ENCODE data around the gene SHBG.

SHBG gene

DNA sequence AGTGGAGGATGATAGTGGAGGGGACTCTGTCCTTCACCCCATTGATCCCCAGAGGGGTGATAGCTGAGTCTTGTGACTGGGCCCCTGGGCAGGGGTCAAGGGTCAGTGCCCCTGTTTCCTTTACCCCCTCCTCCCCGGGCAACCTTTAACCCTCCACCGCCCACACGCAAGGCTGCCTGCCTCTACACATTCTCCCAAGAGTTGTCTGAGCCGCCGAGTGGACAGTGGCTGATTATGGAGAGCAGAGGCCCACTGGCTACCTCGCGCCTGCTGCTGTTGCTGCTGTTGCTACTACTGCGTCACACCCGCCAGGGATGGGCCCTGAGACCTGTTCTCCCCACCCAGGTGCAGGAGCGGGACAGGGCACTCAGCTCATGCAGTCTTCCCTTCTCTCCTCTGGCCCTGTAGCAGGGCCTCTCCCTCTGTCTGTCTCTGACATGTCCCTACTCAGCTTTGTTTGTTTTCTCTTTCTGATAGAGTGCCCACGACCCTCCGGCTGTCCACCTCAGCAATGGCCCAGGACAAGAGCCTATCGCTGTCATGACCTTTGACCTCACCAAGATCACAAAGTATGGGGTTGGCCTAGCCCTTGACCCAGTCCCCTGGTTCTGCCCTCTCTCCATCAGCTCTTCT is at the start of gene SHBG:
Gene SHBG, plus strand, starts transcription at position 197 of the 633 bp plus-strand sequence. Its CDS starts 38 bp downstream, at position 235.
- TF ChIP-seq, protein P1, sequence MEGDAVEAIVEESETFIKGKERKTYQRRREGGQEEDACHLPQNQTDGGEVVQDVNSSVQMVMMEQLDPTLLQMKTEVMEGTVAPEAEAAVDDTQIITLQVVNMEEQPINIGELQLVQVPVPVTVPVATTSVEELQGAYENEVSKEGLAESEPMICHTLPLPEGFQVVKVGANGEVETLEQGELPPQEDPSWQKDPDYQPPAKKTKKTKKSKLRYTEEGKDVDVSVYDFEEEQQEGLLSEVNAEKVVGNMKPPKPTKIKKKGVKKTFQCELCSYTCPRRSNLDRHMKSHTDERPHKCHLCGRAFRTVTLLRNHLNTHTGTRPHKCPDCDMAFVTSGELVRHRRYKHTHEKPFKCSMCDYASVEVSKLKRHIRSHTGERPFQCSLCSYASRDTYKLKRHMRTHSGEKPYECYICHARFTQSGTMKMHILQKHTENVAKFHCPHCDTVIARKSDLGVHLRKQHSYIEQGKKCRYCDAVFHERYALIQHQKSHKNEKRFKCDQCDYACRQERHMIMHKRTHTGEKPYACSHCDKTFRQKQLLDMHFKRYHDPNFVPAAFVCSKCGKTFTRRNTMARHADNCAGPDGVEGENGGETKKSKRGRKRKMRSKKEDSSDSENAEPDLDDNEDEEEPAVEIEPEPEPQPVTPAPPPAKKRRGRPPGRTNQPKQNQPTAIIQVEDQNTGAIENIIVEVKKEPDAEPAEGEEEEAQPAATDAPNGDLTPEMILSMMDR (IDR thresholded peaks at IDR 0.05; ENCODE audit: insufficient read depth, missing control alignments), result no peak
- FAIRE-seq, result no peak
- no peak for DNase-seq (ENCODE audit: insufficient read length, low spot score)

DNA sequence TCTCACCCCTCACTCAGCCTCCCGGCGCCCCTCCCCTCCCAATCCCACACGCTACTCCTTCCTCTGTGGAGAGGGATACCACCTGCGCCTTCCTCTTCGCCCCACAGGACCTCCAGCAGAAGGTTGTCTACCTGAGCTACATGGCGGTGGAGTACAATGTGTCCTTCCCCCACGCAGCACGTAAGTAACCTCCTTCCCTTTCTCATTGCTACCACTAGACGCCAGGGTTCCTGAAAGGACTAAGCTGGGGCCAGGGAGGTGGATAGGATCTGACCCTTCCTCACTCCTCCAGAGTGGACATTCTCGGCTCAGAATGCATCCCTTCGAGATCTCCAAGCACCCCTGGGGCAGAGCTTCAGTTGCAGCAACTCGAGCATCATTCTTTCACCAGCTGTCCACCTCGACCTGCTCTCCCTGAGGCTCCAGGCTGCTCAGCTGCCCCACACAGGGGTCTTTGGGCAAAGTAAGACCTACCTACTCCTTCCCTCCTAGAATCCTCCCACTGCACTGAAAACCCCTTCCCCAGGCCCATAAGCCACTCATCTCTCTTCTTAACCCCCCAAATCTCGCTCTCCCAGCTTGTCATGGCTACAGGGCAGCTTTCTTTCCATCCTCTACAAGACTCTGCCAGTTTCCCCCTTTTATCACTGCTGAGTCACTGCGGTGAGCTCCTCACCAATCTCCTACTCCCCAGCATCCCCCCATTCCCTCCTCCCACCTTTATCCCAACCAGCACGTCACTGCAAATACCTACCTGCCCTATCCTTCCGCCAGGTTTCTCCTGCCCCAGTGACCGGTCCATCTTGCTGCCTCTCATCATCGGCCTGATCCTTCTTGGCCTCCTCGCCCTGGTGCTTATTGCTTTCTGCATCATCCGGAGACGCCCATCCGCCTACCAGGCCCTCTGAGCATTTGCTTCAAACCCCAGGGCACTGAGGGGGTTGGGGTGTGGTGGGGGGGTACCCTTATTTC is 49.0 kb upstream of the SHBG start:
- FAIRE-seq (no peak), DNase-seq (ENCODE audit: insufficient read length, low spot score) (no peak)
- TF ChIP-seq, protein P1 (IDR thresholded peaks at IDR 0.05; ENCODE audit: insufficient read depth, missing control alignments), result no peak

DNA sequence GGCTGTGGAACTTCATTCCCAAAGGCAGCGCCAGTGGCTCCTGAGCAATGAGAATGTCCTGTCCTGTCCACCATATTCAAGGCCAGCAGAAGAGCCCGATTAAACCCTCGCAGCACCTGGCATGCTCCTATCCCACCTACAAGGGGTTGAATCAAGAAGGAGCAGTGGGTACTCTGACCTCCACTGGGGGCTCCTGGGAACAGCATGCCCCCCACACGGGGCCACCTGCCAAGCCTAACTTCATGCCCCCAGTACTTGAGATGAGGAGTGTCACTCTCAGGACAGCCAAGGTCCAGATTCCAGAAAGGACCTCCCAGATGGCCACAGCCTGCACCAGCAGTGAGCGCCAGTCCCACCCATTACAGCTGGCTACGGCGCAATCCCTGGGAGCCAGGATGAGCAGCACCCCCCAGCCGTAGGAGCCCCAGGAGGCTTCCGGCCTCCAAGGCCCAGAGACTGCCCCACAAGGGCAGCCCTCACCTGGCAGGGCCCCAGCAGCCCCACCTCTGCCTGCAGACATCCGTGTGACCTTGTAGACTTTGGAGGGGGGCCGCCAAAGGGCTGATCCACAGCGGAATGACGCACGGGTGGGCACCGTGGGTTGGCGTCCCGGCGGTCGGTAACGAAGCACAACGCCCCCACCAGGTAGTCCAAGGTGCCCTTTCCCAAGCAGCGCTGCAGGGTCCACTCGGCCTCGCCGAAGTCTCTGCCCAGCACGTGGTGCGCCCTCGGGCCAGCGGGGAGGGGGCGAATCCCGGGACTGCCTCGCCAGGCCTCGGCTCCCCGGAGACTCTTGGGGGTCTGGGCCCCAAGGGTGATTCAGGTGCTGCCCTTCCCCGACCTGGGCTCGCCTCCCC is 47.3 kb upstream of the SHBG start:
- TF ChIP-seq, protein P1 (IDR thresholded peaks at IDR 0.05; ENCODE audit: insufficient read depth, missing control alignments), result no peak
- FAIRE-seq (no peak), DNase-seq (ENCODE audit: insufficient read length, low spot score) (no peak)

DNA sequence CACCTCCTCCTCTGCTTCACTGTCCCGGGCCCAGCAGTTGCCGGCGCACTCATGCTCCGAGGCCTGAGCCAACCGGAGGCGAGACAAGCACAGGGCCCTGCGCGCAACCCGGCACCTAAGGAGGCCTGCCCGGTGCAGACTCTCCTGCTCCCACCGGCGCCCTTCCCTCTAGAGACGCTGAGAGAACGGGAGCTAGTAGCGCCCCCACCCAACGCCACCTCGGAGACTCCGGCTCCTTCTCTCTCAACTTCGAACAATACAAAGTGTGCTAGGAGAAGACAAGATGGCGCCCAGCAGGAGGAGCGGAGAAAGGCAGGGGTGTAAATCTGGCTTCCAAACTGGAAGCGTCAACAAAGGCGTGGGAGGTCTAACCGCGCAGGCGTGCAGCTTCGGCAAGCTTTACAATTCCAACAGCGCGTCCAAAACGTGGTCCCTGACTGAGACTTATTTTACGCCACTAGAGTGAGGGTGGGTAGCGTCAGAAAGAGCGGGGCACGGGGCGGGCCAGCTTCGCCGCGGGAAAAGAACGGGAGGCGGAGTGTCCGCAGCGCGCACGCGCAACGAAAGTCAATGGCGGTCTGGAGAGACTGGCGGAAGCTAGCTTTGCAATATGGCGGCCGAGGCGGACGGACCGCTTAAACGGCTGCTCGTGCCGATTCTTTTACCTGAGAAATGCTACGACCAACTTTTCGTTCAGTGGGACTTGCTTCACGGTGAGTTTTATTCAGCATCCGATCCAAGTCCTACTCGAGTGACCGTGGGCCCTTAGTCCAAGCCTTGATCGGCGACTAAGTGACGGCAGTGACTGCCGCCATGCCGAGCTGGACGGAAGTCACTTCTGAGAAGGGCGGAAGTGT is 46.5 kb upstream of the SHBG start, which contains the start of gene MPDU1:
Gene MPDU1, plus strand, starts transcription at position 600 of the 857 bp plus-strand sequence. Its CDS starts 11 bp downstream, at position 611.
- TF ChIP-seq, protein P1 (IDR thresholded peaks at IDR 0.05; ENCODE audit: insufficient read depth, missing control alignments), result no peak
- peak; percentile 51 for FAIRE-seq

DNA sequence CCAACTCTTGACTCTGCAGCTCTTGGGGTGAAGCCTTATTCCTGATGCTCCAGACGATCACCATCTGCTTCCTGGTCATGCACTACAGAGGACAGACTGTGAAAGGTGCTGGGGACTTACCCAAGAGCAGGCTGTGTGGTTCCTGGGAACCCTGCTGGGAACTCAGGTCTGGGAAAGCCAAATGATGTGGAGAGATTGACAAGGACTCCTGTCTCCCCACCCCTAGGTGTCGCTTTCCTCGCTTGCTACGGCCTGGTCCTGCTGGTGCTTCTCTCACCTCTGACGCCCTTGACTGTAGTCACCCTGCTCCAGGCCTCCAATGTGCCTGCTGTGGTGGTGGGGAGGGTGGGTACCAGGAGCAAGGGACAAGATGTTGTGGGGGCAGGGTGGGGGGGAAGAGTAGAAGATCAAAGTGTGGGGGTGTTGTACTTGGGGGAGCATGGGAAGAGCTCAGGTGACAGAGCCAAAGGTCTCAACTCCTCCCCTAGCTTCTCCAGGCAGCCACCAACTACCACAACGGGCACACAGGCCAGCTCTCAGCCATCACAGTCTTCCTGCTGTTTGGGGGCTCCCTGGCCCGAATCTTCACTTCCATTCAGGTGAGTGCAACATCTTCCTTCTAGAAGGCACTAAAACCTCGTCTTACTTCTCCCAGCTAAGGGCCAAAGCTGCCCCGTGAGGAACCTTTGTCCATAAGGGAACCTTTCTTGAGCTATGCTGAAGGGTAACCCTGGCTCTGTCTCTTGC is 43.1 kb upstream of the SHBG start:
- TF ChIP-seq, protein P1 (IDR thresholded peaks at IDR 0.05; ENCODE audit: insufficient read depth, missing control alignments), result no peak
- FAIRE-seq, result no peak
- DNase-seq (ENCODE audit: insufficient read length, low spot score), result no peak

More for the DNA sequence above, 46.5 kb upstream of the SHBG start, which contains the start of gene MPDU1:
- peak; percentile 83 for DNase-seq (ENCODE audit: insufficient read length, low spot score)

All from D721Med (cell line).